GM20000 (cell line): ENCODE measurements around the gene AGPAT2.

ENCODE experiments used
- DNase-seq: peaks from one replicate; pipeline ENCODE4 v3.0.0; 2012; ENCODE audit warnings: low spot score
- CTCF ChIP-seq: IDR thresholded peaks from 2 replicates; pipeline ENCODE4 v1.5.1; 2012; ENCODE audit warnings: mild to moderate bottlenecking, control low read depth; ENCODE audit errors: extremely low read depth, missing control alignments

AGPAT2 gene

GRCh38 chr9:136659861-136660784, 27.1 kb downstream of the AGPAT2 start:
- no peak for TF ChIP-seq CTCF
- no peak for DNase-seq

GRCh38 chr9:136658849-136659535, 28.3 kb downstream of the AGPAT2 start:
- no peak for DNase-seq
- TF ChIP-seq CTCF: no peak

- no peak for DNase-seq
- no peak for TF ChIP-seq CTCF
Measured at GRCh38 chr9:136657974-136658848, 29.0 kb downstream of the AGPAT2 start.

- DNase-seq: no peak
- TF ChIP-seq CTCF: no peak
Measured at GRCh38 chr9:136656795-136657611, 30.3 kb downstream of the AGPAT2 start.

GRCh38 chr9:136656183-136656738, 31.0 kb downstream of the AGPAT2 start:
- no peak for DNase-seq
- TF ChIP-seq CTCF: no peak

GRCh38 chr9:136655536-136656182, 31.6 kb downstream of the AGPAT2 start:
- DNase-seq: no peak
- no peak for TF ChIP-seq CTCF
